Measurements from ENCODE around the gene TSC2. TPM values are rescaled to one million over a fixed set of nuclear protein-coding genes. Genes with fewer than 3 reads are reported as not detected.
"Not testable (repeated sequence)": the region's sequence is repeated elsewhere in the genome, so short reads cannot be mapped to it uniquely, and the experiment has no call there.

The TSC2 gene
- total RNA-seq, 2 donors from 2014 or later: 86.3 to 168 TPM

DNA sequence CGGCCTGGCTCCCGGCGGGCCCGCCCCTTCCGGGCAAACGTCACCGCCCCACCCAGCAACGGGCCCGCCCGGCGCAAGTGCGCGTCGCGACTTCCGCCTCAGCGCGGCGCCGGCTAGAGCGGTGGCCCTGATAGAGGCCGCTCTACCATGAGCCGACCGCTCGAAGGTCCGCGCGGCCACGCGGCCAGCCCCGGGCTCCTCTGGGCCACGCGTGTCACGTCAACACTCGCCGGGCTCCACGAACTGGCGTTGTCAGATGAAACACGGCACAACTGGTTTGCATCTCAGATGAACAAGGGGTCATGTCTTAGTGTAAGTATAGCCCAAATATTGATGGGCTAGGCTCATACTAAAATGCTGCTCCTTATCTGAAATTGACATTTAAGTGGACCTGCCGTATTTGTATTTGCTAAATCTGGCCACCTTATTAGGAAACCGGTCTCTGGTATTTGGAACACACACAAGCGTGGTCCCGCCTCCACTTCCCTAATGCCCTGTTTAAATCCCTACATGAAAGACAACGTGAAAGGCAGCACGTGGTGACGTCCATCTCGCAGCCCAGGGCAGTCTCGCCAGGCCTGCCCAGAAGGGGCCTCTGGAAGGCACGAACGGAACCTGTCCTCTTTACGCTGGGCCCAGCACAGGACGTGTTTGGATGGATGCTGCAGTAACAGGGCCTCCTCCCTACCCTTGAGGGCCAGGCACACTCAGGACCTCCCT, 37.8 kb upstream of the TSC2 start, which contains the start of gene ZNF598:
Gene ZNF598, minus strand, starts transcription at position 31 of the 720 bp plus-strand sequence.
- Histone ChIP-seq H3K4me3 (peak within 1 kb of the TSS; percentile 93 to 96), H3K4me1 (replicated peaks) (peaks cover 24% of the 10 kb centered on the region), H3K9me3 (no peaks in the 10 kb centered on the region), H3K27ac (peak within 1 kb of the TSS; percentile 79 to 81), H3K27me3 (replicated peaks; ENCODE audit: insufficient read depth) (no peaks in the 10 kb centered on the region), H3K36me3 (no peaks in the 10 kb centered on the region)
- TF ChIP-seq, protein P1, sequence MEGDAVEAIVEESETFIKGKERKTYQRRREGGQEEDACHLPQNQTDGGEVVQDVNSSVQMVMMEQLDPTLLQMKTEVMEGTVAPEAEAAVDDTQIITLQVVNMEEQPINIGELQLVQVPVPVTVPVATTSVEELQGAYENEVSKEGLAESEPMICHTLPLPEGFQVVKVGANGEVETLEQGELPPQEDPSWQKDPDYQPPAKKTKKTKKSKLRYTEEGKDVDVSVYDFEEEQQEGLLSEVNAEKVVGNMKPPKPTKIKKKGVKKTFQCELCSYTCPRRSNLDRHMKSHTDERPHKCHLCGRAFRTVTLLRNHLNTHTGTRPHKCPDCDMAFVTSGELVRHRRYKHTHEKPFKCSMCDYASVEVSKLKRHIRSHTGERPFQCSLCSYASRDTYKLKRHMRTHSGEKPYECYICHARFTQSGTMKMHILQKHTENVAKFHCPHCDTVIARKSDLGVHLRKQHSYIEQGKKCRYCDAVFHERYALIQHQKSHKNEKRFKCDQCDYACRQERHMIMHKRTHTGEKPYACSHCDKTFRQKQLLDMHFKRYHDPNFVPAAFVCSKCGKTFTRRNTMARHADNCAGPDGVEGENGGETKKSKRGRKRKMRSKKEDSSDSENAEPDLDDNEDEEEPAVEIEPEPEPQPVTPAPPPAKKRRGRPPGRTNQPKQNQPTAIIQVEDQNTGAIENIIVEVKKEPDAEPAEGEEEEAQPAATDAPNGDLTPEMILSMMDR (IDR thresholded peaks at IDR 0.05): peak in 2 of 4 experiments; percentile 20 to 30
- TF ChIP-seq POLR2AphosphoS5 (IDR thresholded peaks at IDR 0.05) (peak; percentile 74), POLR2A (IDR thresholded peaks at IDR 0.05) (peak; percentile 81)
- intact Hi-C loops (cut with DNase I): no loop called here
- DNase-seq (ENCODE audit: low spot score): peak; percentile 74
- 1% methylated on average over 45 of the region's 52 CpGs for WGBS

DNA sequence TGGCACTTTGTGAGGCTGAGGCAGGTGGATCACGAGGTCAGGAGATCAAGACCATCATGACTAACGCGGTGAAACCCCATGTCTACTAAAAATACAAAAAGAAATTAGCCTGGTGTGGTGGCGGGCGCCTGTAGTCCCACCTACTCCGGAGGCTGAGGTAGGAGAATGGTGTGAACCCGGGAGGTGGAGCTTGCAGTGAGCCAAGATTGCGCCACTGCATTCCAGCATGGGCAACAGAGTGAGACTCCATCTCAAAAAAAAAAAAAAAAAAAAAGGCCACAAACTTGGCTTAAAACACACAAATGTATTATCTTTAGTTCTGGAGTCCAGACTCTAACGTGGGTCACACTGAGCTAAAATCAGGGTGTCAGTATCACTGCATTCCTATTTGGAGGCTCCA, 36.1 kb upstream of the TSC2 start:
- WGBS: 83% methylated on average over 9 of the region's 9 CpGs
- H3K27me3 ChIP-seq (replicated peaks; ENCODE audit: insufficient read depth); intact Hi-C loops (cut with DNase I); DNase-seq (ENCODE audit: low spot score); H3K9me3 ChIP-seq; H3K36me3 ChIP-seq; H3K27ac ChIP-seq; H3K4me3 ChIP-seq: not testable (repeated sequence)
- peaks cover 24% of the 10 kb centered on the region for H3K4me1 ChIP-seq (replicated peaks)

DNA sequence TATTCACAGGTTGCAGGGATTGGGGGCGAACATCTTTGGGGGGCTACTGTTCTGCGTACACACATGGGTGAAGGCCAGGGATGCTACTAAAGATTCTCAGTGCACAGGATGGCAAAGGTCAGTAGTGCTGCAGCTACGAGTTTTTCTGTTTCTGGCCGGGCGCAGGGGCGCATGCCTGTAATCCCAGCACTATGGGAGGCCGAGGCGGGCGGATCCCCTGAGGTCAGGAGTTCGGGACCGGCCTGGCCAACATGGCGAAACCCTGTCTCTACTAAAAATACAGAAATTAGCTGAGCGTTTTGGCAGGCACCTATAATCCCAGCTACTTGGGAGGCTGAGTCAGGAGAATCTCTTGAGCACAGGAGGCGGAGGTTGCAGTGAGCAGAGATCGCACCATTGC, 34.3 kb upstream of the TSC2 start:
- WGBS: 81% methylated on average over 15 of the region's 15 CpGs
- intact Hi-C loops (cut with DNase I): no loop called here

DNA sequence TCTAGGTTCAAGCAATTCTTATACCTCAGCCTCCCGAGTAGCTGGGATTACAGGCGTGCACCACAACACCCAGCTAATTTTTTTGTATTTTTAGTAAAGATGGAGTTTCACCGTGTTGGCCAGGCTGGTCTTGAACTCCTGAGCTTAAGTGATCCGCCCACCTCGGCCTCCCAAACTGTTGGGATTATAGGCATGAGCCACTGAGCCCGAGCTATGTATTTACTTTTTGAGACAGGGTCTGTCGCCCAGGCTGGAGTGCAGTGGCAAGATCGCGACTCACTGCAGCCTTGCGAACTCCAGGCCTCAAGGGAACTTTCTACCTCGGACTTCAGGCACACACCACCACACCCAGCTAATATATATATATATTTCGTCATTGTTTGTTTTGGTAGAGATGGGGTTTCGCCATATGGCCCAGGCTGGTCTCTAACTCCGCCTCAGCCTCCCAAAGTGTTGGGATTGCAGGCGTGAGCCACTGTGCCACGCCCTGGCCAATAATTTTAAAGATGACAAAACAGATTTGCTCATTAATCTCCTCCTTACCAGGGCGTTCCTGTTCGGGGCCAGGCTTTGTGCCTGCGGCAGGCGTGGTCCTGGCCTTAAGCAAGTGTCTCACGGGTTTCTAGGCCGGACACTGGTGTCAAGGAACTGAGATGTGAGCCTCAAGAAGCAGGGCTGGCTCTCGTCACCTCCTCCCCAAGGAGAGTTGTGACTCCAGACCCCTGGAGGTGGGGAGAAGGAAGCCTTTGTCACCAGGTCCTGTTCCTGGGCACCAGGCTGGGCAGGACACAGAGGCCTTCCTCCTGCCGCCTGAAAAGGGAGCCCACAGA, 32.5 kb upstream of the TSC2 start:
- WGBS: 71% methylated on average over 23 of the region's 24 CpGs
- Histone ChIP-seq H3K27me3 (replicated peaks; ENCODE audit: insufficient read depth) (peaks cover 4% of the 10 kb centered on the region), H3K9me3 (no peaks in the 10 kb centered on the region), H3K27ac (no peak overlapping the region), H3K36me3 (no peaks in the 10 kb centered on the region), H3K4me1 (replicated peaks) (peaks cover 6% of the 10 kb centered on the region), H3K4me3 (no peak overlapping the region)
- intact Hi-C loops (cut with DNase I): no loop called here
- DNase-seq (ENCODE audit: low spot score): no peak
- TF ChIP-seq, protein P1 (IDR thresholded peaks at IDR 0.05): no peak
- no peak for TF ChIP-seq POLR2AphosphoS5 (IDR thresholded peaks at IDR 0.05)
- TF ChIP-seq POLR2A (IDR thresholded peaks at IDR 0.05): peak; percentile 15

More for the DNA sequence above, 34.3 kb upstream of the TSC2 start:
- Histone ChIP-seq H3K9me3 (no peaks in the 10 kb centered on the region), H3K27me3 (replicated peaks; ENCODE audit: insufficient read depth) (no peaks in the 10 kb centered on the region), H3K27ac (no peak overlapping the region), H3K36me3 (no peaks in the 10 kb centered on the region), H3K4me3 (no peak overlapping the region), H3K4me1 (replicated peaks) (peaks cover 9% of the 10 kb centered on the region)
- TF ChIP-seq, protein P1 (IDR thresholded peaks at IDR 0.05): no peak
- no peak for TF ChIP-seq POLR2AphosphoS5 (IDR thresholded peaks at IDR 0.05)
- no peak for TF ChIP-seq POLR2A (IDR thresholded peaks at IDR 0.05)
- no peak for DNase-seq (ENCODE audit: low spot score)

DNA sequence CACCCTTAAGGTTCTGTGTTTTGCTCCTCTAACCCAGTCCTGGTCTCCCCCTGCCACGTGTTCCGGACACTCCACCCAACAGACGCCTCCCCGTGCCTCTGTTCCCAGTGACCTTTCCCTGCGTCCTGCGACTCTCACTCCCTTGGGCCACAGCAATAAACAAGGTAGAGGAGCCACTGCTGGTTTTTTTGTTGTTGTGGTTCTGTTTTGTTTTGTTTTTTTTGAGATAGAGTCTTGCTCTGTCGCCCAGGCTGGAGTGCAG, 31.9 kb upstream of the TSC2 start:
- TF ChIP-seq POLR2A (IDR thresholded peaks at IDR 0.05): no peak
- TF ChIP-seq, protein P1 (IDR thresholded peaks at IDR 0.05): no peak
- TF ChIP-seq POLR2AphosphoS5 (IDR thresholded peaks at IDR 0.05): no peak
- DNase-seq (ENCODE audit: low spot score): no peak
- 86% methylated on average over 7 of the region's 7 CpGs for whole genome bisulfite sequencing
- Histone ChIP-seq H3K27ac (no peak overlapping the region), H3K36me3 (no peaks in the 10 kb centered on the region), H3K9me3 (no peaks in the 10 kb centered on the region), H3K4me1 (replicated peaks) (peaks cover 9% of the 10 kb centered on the region), H3K27me3 (replicated peaks; ENCODE audit: insufficient read depth) (peaks cover 5% of the 10 kb centered on the region), H3K4me3 (no peak overlapping the region)
- intact Hi-C loops (cut with DNase I): no loop called here
